Right lobe of liver (tissue), 6 donors: ENCODE results near the gene SH3RF3. TPM values are rescaled to one million over a fixed set of nuclear protein-coding genes. Genes with fewer than 3 reads are reported as not detected.

Experiments used
- ATAC-seq, 4 donors: fragments of 200-7000 bp; cut with Tn5 transposase; one replicate each; pipeline ENCODE4 v1.9.1; 2020; ENCODE audit warnings: mild to moderate bottlenecking in 4 of 4, moderate library complexity in 4 of 4
- DNase-seq, 3 donors: peaks; one replicate each; pipeline ENCODE4 v3.0.0-alpha.2; 2020
- H3K27ac ChIP-seq, 3 donors: fragments of 200-600 bp; one replicate each; pipeline ENCODE4 v1.8.0; 2022
- H3K27me3 ChIP-seq, 2 donors: fragments of 200-600 bp; one replicate each; pipeline ENCODE4 v1.8.0; 2022
- H3K36me3 ChIP-seq, 4 donors: fragments of 200-600 bp; sonication (generic) in 1 of 4; one replicate each; pipeline versions ENCODE4 v1.5.1 to v1.8.0; 2017 to 2022; ENCODE audit warnings: control low read depth in 1 of 4
- H3K4me1 ChIP-seq, 4 donors: fragments of 200-600 bp; sonication (generic) in 1 of 4; one replicate each; pipeline versions ENCODE4 v1.5.1 to v1.8.0; 2017 to 2022; ENCODE audit warnings: control low read depth in 1 of 4
- H3K4me3 ChIP-seq, 3 donors: fragments of 200-600 bp; one replicate each; pipeline ENCODE4 v1.8.0; 2022
- H3K9me3 ChIP-seq, 4 donors: fragments of 200-600 bp; sonication (generic) in 1 of 4; one replicate each; pipeline versions ENCODE4 v1.5.1 to v1.8.0; 2017 to 2022; ENCODE audit warnings: control low read depth in 1 of 4
- POLR2A ChIP-seq: fragments of 450-650 bp; IDR thresholded peaks from one replicate; pipeline ENCODE4 v1.6.1; 2017; ENCODE audit warnings: antibody characterized with exemption, mild to moderate bottlenecking
- WGBS: methylation state at CpG from one replicate; pipeline ENCODE4 v1.1.6; 2018; ENCODE audit warnings: low coverage, low lambda C conversion rate; ENCODE audit not compliant: insufficient coverage; ENCODE audit errors: missing lambda C conversion rate; 5-methylcytosine and 5-hydroxymethylcytosine counted together
- intact Hi-C, 2 donors: fragments of 100-400 bp; cut with DNase I; formaldehyde crosslinking; loops; one replicate each; pipeline versions ENCODE4 v1.11.2 to v1.14.1; 2022
- total RNA-seq, 6 experiments: library from RNA; depleted of rRNA in 2 of 6; stranded (reverse); fragments of >200 nt in 2 of 6; fragmentation: NEBNext Ultra II Directional in 3 of 6; extraction: Animal tissue kit (Norgen Biotek cat#: 25700) in 3 of 6; gene quantifications; one replicate each; pipeline versions ENCODE4 v1.1.0 to v1.2.4, GENCODE V29; 2016 to 2023
- TF ChIP-seq, protein P1 (sequence below), 4 donors: fragments of 200-600 bp in 3 of 4; fragments of 450-650 bp in 1 of 4; IDR thresholded peaks; one replicate each; pipeline versions ENCODE4 v1.5.1 to v1.8.0; 2016 to 2022; ENCODE audit warnings: antibody characterized with exemption in 4 of 4, mild to moderate bottlenecking in 2 of 4
- donor health status: DM: no; HTN: yes; CAD: no.
- donor health status: DM: no; HTN: no; CAD: no.
- donor health status: DM: no; HTN: no; CAD: no.
- donor health status: DM: no; HTN: yes; CAD: no.
- donor health status: DM: no; HTN: yes; CAD: no.

The SH3RF3 gene
- total RNA-seq, 6 experiments from 2014 or later, result 0.68 to 1.6 (median 1.2) TPM

GRCh38 chr2:109372614-109373013 lies 243.6 kb downstream of the SH3RF3 start:
- DNase-seq (peak in 1 of 3 donors; percentile 17), ATAC-seq (no peak)
- 17% methylated on average over 1 of the region's 7 CpGs for WGBS
- no peaks in the 10 kb centered on the region for H3K4me1 ChIP-seq
- no peak overlapping the region for H3K4me3 ChIP-seq
- no peak overlapping the region for H3K27ac ChIP-seq
- no peaks in the 10 kb centered on the region for H3K9me3 ChIP-seq
- intact Hi-C loops, result no loop called here
- H3K27me3 ChIP-seq, result no peaks in the 10 kb centered on the region
- H3K36me3 ChIP-seq, result no peaks in the 10 kb centered on the region
- TF ChIP-seq, protein P1, sequence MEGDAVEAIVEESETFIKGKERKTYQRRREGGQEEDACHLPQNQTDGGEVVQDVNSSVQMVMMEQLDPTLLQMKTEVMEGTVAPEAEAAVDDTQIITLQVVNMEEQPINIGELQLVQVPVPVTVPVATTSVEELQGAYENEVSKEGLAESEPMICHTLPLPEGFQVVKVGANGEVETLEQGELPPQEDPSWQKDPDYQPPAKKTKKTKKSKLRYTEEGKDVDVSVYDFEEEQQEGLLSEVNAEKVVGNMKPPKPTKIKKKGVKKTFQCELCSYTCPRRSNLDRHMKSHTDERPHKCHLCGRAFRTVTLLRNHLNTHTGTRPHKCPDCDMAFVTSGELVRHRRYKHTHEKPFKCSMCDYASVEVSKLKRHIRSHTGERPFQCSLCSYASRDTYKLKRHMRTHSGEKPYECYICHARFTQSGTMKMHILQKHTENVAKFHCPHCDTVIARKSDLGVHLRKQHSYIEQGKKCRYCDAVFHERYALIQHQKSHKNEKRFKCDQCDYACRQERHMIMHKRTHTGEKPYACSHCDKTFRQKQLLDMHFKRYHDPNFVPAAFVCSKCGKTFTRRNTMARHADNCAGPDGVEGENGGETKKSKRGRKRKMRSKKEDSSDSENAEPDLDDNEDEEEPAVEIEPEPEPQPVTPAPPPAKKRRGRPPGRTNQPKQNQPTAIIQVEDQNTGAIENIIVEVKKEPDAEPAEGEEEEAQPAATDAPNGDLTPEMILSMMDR (IDR thresholded peaks at IDR 0.05), result no peak
- no peak for TF ChIP-seq POLR2A

GRCh38 chr2:109373791-109374547 lies 245.0 kb downstream of the SH3RF3 start:
- H3K27ac ChIP-seq, result no peak overlapping the region
- DNase-seq, result peak in 1 of 3 donors; percentile 24
- TF ChIP-seq, protein P1 (IDR thresholded peaks at IDR 0.05), result no peak
- no peak for TF ChIP-seq POLR2A
- no peaks in the 10 kb centered on the region for H3K9me3 ChIP-seq
- H3K36me3 ChIP-seq, result no peaks in the 10 kb centered on the region
- intact Hi-C loops, result no loop called here
- H3K4me1 ChIP-seq, result no peaks in the 10 kb centered on the region
- H3K4me3 ChIP-seq, result no peak overlapping the region
- no peak for ATAC-seq
- no peaks in the 10 kb centered on the region for H3K27me3 ChIP-seq
- WGBS, result 100% methylated on average over 1 of the region's 10 CpGs

GRCh38 chr2:109374548-109375130 lies 245.6 kb downstream of the SH3RF3 start:
- no peaks in the 10 kb centered on the region for H3K9me3 ChIP-seq
- no peak overlapping the region for H3K4me3 ChIP-seq
- DNase-seq (peak in 1 of 3 donors; percentile 39), ATAC-seq (no peak)
- whole genome bisulfite sequencing, result 68% methylated on average over 7 of the region's 16 CpGs
- no peaks in the 10 kb centered on the region for H3K36me3 ChIP-seq
- TF ChIP-seq POLR2A, result no peak
- TF ChIP-seq, protein P1 (IDR thresholded peaks at IDR 0.05), result no peak
- intact Hi-C loops, result no loop called here
- H3K4me1 ChIP-seq, result no peaks in the 10 kb centered on the region
- H3K27ac ChIP-seq, result no peak overlapping the region
- no peaks in the 10 kb centered on the region for H3K27me3 ChIP-seq

DNA sequence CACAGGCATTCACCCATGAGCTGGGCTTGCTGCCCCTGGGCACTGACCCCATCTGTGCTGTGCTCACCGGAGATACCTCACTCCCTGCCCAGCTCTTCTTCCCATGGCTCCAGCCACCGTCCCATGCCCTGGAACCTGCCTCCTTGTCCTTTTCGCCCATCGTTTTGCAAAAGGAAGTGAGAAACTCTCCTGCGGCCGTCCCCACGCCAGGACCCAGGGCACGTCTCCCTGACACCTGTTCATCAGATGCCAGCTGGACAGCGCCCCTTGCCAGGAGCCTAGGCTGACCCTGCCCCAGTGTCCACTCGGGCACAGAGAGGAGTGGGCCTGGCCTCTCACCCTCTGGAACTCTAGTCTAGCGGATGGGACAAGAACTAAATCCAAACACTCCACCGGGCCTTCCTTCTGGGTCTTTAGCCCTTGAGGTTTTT lies 246.1 kb downstream of the SH3RF3 start:
- Histone ChIP-seq H3K27me3 (no peaks in the 10 kb centered on the region), H3K36me3 (no peaks in the 10 kb centered on the region), H3K9me3 (no peaks in the 10 kb centered on the region), H3K4me3 (no peak overlapping the region), H3K27ac (no peak overlapping the region), H3K4me1 (no peaks in the 10 kb centered on the region)
- ATAC-seq, result no peak
- intact Hi-C loops, result no loop called here
- 80% methylated on average over 11 of the region's 12 CpGs for WGBS
- DNase-seq, result peak in 1 of 3 donors; percentile 38
- no peak for TF ChIP-seq POLR2A
- TF ChIP-seq, protein P1 (IDR thresholded peaks at IDR 0.05), result no peak
